Measurements from ENCODE around the gene VKORC1.

Gene VKORC1

GRCh38 chr16:31063843-31064611 lies 30.6 kb downstream of the VKORC1 start:
- in situ Hi-C loops (cut with MboI; ENCODE audit: low sequenced_read_pairs): no loop called here

- in situ Hi-C loops (cut with MboI; ENCODE audit: low sequenced_read_pairs): no loop called here
Measured at GRCh38 chr16:31063495-31063842, 31.1 kb downstream of the VKORC1 start.

- in situ Hi-C loops (cut with MboI; ENCODE audit: low sequenced_read_pairs): no loop called here
Measured at GRCh38 chr16:31061813-31062440, 32.7 kb downstream of the VKORC1 start.

- in situ Hi-C loops (cut with MboI; ENCODE audit: low sequenced_read_pairs): no loop called here
Measured at GRCh38 chr16:31061126-31061812, 33.3 kb downstream of the VKORC1 start.

- in situ Hi-C loops (cut with MboI; ENCODE audit: low sequenced_read_pairs): no loop called here
Measured at GRCh38 chr16:31055613-31056012, 39.0 kb downstream of the VKORC1 start.

GRCh38 chr16:31052114-31052513 lies 42.5 kb downstream of the VKORC1 start:
- in situ Hi-C loops (cut with MboI; ENCODE audit: low sequenced_read_pairs): no loop called here

GRCh38 chr16:31050280-31051030 lies 44.1 kb downstream of the VKORC1 start:
- in situ Hi-C loops (cut with MboI; ENCODE audit: low sequenced_read_pairs): no loop called here

- in situ Hi-C loops (cut with MboI; ENCODE audit: low sequenced_read_pairs): no loop called here
Measured at GRCh38 chr16:31043898-31044481, 50.6 kb downstream of the VKORC1 start.

- in situ Hi-C loops (cut with MboI; ENCODE audit: low sequenced_read_pairs): no loop called here
Measured at GRCh38 chr16:31043352-31043751, 51.2 kb downstream of the VKORC1 start.

GRCh38 chr16:31042866-31043265 lies 51.7 kb downstream of the VKORC1 start:
- in situ Hi-C loops (cut with MboI; ENCODE audit: low sequenced_read_pairs): no loop called here

Data from HL-60/S4 (cell line).